Measurements from ENCODE around the gene ACTN1. TPM values are rescaled to one million over a fixed set of nuclear protein-coding genes. Genes with fewer than 3 reads are reported as not detected.

Gene ACTN1
- total RNA-seq, 4 donors from 2014 or later = 10.0 to 17.3 (median 14.1) TPM

GRCh38 chr14:68943107-68943506 is 36.0 kb downstream of the ACTN1 start:
- ATAC-seq (no peak), DNase-seq (no peak)
- Histone ChIP-seq H3K27ac (peak overlapping the region in 1 of 4 donors; percentile 81), H3K4me1 (peaks cover 28 to 43% of the 10 kb centered on the region in 2 donors), H3K27me3 (no peaks in the 10 kb centered on the region), H3K4me3 (no peak overlapping the region), H3K36me3 (no peaks in the 10 kb centered on the region), H3K9me3 (no peaks in the 10 kb centered on the region)
- TF ChIP-seq POLR2A (IDR thresholded peaks at IDR 0.05) = no peak
- TF ChIP-seq CTCF (IDR thresholded peaks at IDR 0.05 in 4 of 5, conservative IDR thresholded peaks at IDR 0.05 in 1 of 5) = no peak
- in situ Hi-C loops (cut with MboI; ENCODE audit: low sequenced_read_pairs in 4 of 4) (no loop called here), intact Hi-C loops (cut with DNase I; ENCODE audit: low total_unique reads) (no loop called here)

- no peak for DNase-seq
- Histone ChIP-seq H3K9me3 (no peaks in the 10 kb centered on the region), H3K36me3 (no peaks in the 10 kb centered on the region), H3K4me3 (no peak overlapping the region), H3K27ac (peak overlapping the region in 1 of 4 donors; percentile 81), H3K27me3 (no peaks in the 10 kb centered on the region), H3K4me1 (peaks cover 30 to 45% of the 10 kb centered on the region in 2 donors)
- intact Hi-C loops (cut with DNase I; ENCODE audit: low total_unique reads) (no loop called here), in situ Hi-C loops (cut with MboI; ENCODE audit: low sequenced_read_pairs in 4 of 4) (no loop called here)
- no peak for ATAC-seq
- TF ChIP-seq POLR2A (IDR thresholded peaks at IDR 0.05) (no peak), CTCF (IDR thresholded peaks at IDR 0.05 in 4 of 5, conservative IDR thresholded peaks at IDR 0.05 in 1 of 5) (no peak)
Observed at GRCh38 chr14:68942296-68943035, 36.6 kb downstream of the ACTN1 start.

- H3K4me3 ChIP-seq = no peak overlapping the region
- peak in 1 of 2 donors; percentile 32 for ATAC-seq
- TF ChIP-seq CTCF (IDR thresholded peaks at IDR 0.05 in 4 of 5, conservative IDR thresholded peaks at IDR 0.05 in 1 of 5) = peak in 1 of 5 experiments; percentile 18
- no peak for TF ChIP-seq POLR2A (IDR thresholded peaks at IDR 0.05)
- no peaks in the 10 kb centered on the region for H3K36me3 ChIP-seq
- peak in 1 of 2 donors; percentile 49 for DNase-seq
- in situ Hi-C loops (cut with MboI; ENCODE audit: low sequenced_read_pairs in 4 of 4) = no loop called here
- intact Hi-C loops (cut with DNase I; ENCODE audit: low total_unique reads) = no loop called here
- H3K27ac ChIP-seq = peak overlapping the region in 1 of 4 donors; percentile 81
- H3K4me1 ChIP-seq = peaks cover 29 to 45% of the 10 kb centered on the region in 2 donors
- H3K27me3 ChIP-seq = no peaks in the 10 kb centered on the region
- H3K9me3 ChIP-seq = no peaks in the 10 kb centered on the region
Observed at GRCh38 chr14:68941820-68942219, 37.3 kb downstream of the ACTN1 start.

GRCh38 chr14:68940614-68941185 is 38.4 kb downstream of the ACTN1 start:
- no peak for DNase-seq
- H3K36me3 ChIP-seq = no peaks in the 10 kb centered on the region
- in situ Hi-C loops (cut with MboI; ENCODE audit: low sequenced_read_pairs in 4 of 4) (no loop called here), intact Hi-C loops (cut with DNase I; ENCODE audit: low total_unique reads) (no loop called here)
- no peak for ATAC-seq
- H3K9me3 ChIP-seq = no peaks in the 10 kb centered on the region
- no peak overlapping the region for H3K4me3 ChIP-seq
- H3K27ac ChIP-seq = peak overlapping the region; percentile 65 to 81 (median 74)
- H3K4me1 ChIP-seq = peaks cover 30 to 39% of the 10 kb centered on the region in 2 donors
- TF ChIP-seq CTCF (IDR thresholded peaks at IDR 0.05 in 4 of 5, conservative IDR thresholded peaks at IDR 0.05 in 1 of 5) (no peak), POLR2A (IDR thresholded peaks at IDR 0.05) (no peak)
- H3K27me3 ChIP-seq = no peaks in the 10 kb centered on the region
